H1 (cell line): ENCODE measurements around the gene F5. TPM values are rescaled to one million over a fixed set of nuclear protein-coding genes. Genes with fewer than 3 reads are reported as not detected.

Experiments used
- CTCF ChIA-PET: fragments of 300-600 bp; sonication (Branson Sonifier 250); formaldehyde crosslinking; loops from one replicate; lab custom pipeline; 2021; ENCODE audit not compliant: partially characterized antibody; lab: Charles Lee
- POLR2A ChIA-PET: fragments of 300-600 bp; sonication (Branson Sonifier 250); formaldehyde crosslinking; loops from one replicate; lab custom pipeline; 2021; ENCODE audit warnings: inconsistent platforms; ENCODE audit not compliant: partially characterized antibody; lab: Charles Lee
- DNase-seq, 2 experiments: peaks; one replicate each; pipeline versions ENCODE4 v3.0.0 to v3.0.0-alpha.2; 2010 to 2022; ENCODE audit warnings: low spot score in 2 of 2, low read depth in 1 of 2, mixed read lengths in 1 of 2
- FAIRE-seq: peaks from 2 replicates; lab custom pipeline; 2011; peaks lifted over from hg19 to GRCh38; lab: Jason Lieb, UNC
- H2AFZ ChIP-seq: 2 replicates; pipeline ENCODE4 v1.8.1; 2012; ENCODE audit warnings: low read length, inconsistent platforms
- H2AK5ac ChIP-seq: 2 replicates; pipeline ENCODE4 v1.6.1; 2013; ENCODE audit warnings: low read depth, low read length
- H2BK120ac ChIP-seq: replicated peaks from 2 replicates; pipeline ENCODE3; 2013; ENCODE audit warnings: low read depth, low read length, inconsistent platforms
- H2BK12ac ChIP-seq: 2 replicates; pipeline ENCODE4 v1.6.1; 2013; ENCODE audit warnings: low read depth, low read length
- H2BK15ac ChIP-seq: 2 replicates; pipeline ENCODE4 v1.6.1; 2013; ENCODE audit warnings: low read length
- H2BK20ac ChIP-seq: 2 replicates; pipeline ENCODE4 v1.6.1; 2013; ENCODE audit warnings: low read length
- H2BK5ac ChIP-seq: 2 replicates; pipeline ENCODE4 v1.6.1; 2013; ENCODE audit warnings: low read depth, low read length
- H3K14ac ChIP-seq: 2 replicates; pipeline ENCODE4 v1.6.1; 2013; ENCODE audit warnings: inconsistent platforms; ENCODE audit not compliant: insufficient read length
- H3K18ac ChIP-seq: 2 replicates; pipeline ENCODE4 v1.6.1; 2013; ENCODE audit warnings: low read length; ENCODE audit errors: extremely low read depth
- H3K23ac ChIP-seq: 2 replicates; pipeline ENCODE4 v1.6.1; 2013; ENCODE audit warnings: inconsistent platforms; ENCODE audit not compliant: insufficient read length
- H3K23me2 ChIP-seq: 2 replicates; pipeline ENCODE4 v1.6.1; 2013; ENCODE audit warnings: low read depth, low read length
- H3K27ac ChIP-seq: 2 replicates; pipeline ENCODE4 v1.6.1; 2011; ENCODE audit warnings: low read depth, low read length, inconsistent platforms
- H3K27me3 ChIP-seq, 4 experiments: replicated peaks in 1 of 4; 1 replicate in 1 of 4; 2 replicates in 3 of 4; pipeline versions ENCODE4 v1.6.1 to v1.8.1; 2011 to 2013; ENCODE audit warnings: low read length in 3 of 4, mild to moderate bottlenecking in 3 of 4, inconsistent platforms in 2 of 4, mixed read lengths in 2 of 4, moderate library complexity in 1 of 4; ENCODE audit not compliant: control insufficient read depth in 3 of 4, insufficient read depth in 3 of 4; ENCODE audit errors: extremely low read depth in 1 of 4
- H3K36me3 ChIP-seq, 4 experiments: 2 replicates each; pipeline versions ENCODE4 v1.6.1 to v1.8.1; 2011 to 2013; ENCODE audit warnings: mild to moderate bottlenecking in 4 of 4, low read length in 3 of 4, moderate library complexity in 2 of 4, control low read depth in 1 of 4, inconsistent platforms in 1 of 4; ENCODE audit not compliant: insufficient read depth in 4 of 4, control insufficient read depth in 2 of 4
- H3K4ac ChIP-seq: replicated peaks from 2 replicates; pipeline ENCODE3; 2013; ENCODE audit warnings: low read length, low read depth, mixed read lengths, inconsistent platforms; ENCODE audit not compliant: insufficient read length
- H3K4me1 ChIP-seq, 4 experiments: replicated peaks in 1 of 4; 1 replicate in 1 of 4; 2 replicates in 3 of 4; pipeline versions ENCODE4 v1.6.1 to v1.8.1; 2011 to 2013; ENCODE audit warnings: low read length in 3 of 4, inconsistent platforms in 2 of 4, mixed read lengths in 1 of 4; ENCODE audit not compliant: insufficient read depth in 4 of 4, control insufficient read depth in 3 of 4
- H3K4me2 ChIP-seq, 2 experiments: 2 replicates each; pipeline versions ENCODE4 v1.6.1 to v1.8.1; 2011 to 2013; ENCODE audit warnings: low read depth in 2 of 2, low read length in 2 of 2, control low read depth in 1 of 2, inconsistent platforms in 1 of 2, mild to moderate bottlenecking in 1 of 2; ENCODE audit not compliant: insufficient read depth in 1 of 2
- H3K4me3 ChIP-seq, 4 experiments: fragments of 200-600, 300-600 bp in 1 of 4; sonication (generic), shearing (Covaris generic), sonication (Bioruptor Twin) in 1 of 4; 2 replicates each; pipeline versions ENCODE4 v1.5.1 to v1.8.1; 2011 to 2016; ENCODE audit warnings: low read length in 4 of 4, low read depth in 3 of 4, control low read depth in 2 of 4, inconsistent platforms in 2 of 4, mild to moderate bottlenecking in 2 of 4, mixed read lengths in 1 of 4, moderate library complexity in 1 of 4; ENCODE audit not compliant: insufficient read depth in 2 of 4; ENCODE audit errors: extremely low read depth in 1 of 4
- H3K56ac ChIP-seq: replicated peaks from 2 replicates; pipeline ENCODE3; 2013; ENCODE audit warnings: low read depth, mild to moderate bottlenecking, mixed read lengths, low read length, inconsistent platforms; ENCODE audit not compliant: insufficient read length
- H3K79me1 ChIP-seq: 2 replicates; pipeline ENCODE4 v1.6.1; 2013; ENCODE audit warnings: low read depth, low read length, control low read depth
- H3K79me2 ChIP-seq, 2 experiments: 2 replicates each; pipeline versions ENCODE4 v1.6.1 to v1.8.1; 2012 to 2013; ENCODE audit warnings: low read length in 2 of 2, mild to moderate bottlenecking in 2 of 2, inconsistent platforms in 1 of 2; ENCODE audit not compliant: insufficient read depth in 2 of 2, control insufficient read depth in 1 of 2
- H3K9ac ChIP-seq, 4 experiments: replicated peaks in 1 of 4; 1 replicate in 1 of 4; 2 replicates in 3 of 4; pipeline versions ENCODE4 v1.6.1 to v1.8.1; 2011 to 2013; ENCODE audit warnings: low read depth in 3 of 4, low read length in 3 of 4, control low read depth in 2 of 4, mild to moderate bottlenecking in 2 of 4, moderate library complexity in 2 of 4, inconsistent platforms in 1 of 4; ENCODE audit errors: extremely low read depth in 1 of 4
- H3K9me3 ChIP-seq, 2 experiments: 2 replicates each; pipeline versions ENCODE4 v1.6.1 to v1.8.1; 2012 to 2013; ENCODE audit warnings: mild to moderate bottlenecking in 2 of 2, moderate library complexity in 2 of 2, control low read depth in 1 of 2, inconsistent platforms in 1 of 2, low read depth in 1 of 2, low read length in 1 of 2, mixed read lengths in 1 of 2; ENCODE audit not compliant: insufficient read depth in 2 of 2
- H4K20me1 ChIP-seq, 2 experiments: replicated peaks in 1 of 2; 2 replicates each; pipeline versions ENCODE3 to v1.8.1; 2011 to 2013; ENCODE audit warnings: inconsistent platforms in 2 of 2, low read length in 2 of 2, mild to moderate bottlenecking in 1 of 2; ENCODE audit not compliant: insufficient read depth in 2 of 2, control insufficient read depth in 1 of 2
- H4K5ac ChIP-seq: 2 replicates; pipeline ENCODE4 v1.6.1; 2013; ENCODE audit warnings: low read length, low read depth, mixed read lengths, inconsistent platforms; ENCODE audit not compliant: insufficient read length
- H4K8ac ChIP-seq: 2 replicates; pipeline ENCODE4 v1.8.0; 2013; ENCODE audit warnings: mild to moderate bottlenecking, moderate library complexity, low read length, inconsistent platforms; ENCODE audit not compliant: insufficient read depth; ENCODE audit errors: extremely low read depth
- H4K91ac ChIP-seq: replicated peaks from 2 replicates; pipeline ENCODE3; 2013; ENCODE audit warnings: low read length, mixed read lengths, inconsistent platforms; ENCODE audit not compliant: insufficient read length
- CBX5 ChIP-seq: fragments of 300-800, 300-1000 bp; sonication (generic); IDR thresholded peaks from 2 replicates; pipeline ENCODE4 v1.7.1; 2016; ENCODE audit warnings: antibody characterized with exemption, low read length, low read depth
- GABPA ChIP-seq: IDR thresholded peaks from 2 replicates; pipeline ENCODE4 v1.6.1; 2011; ENCODE audit warnings: mild to moderate bottlenecking, low read length, moderate library complexity, borderline replicate concordance; ENCODE audit not compliant: insufficient read depth
- JUN ChIP-seq: IDR thresholded peaks from 2 replicates; pipeline ENCODE4 v1.6.1; 2011; ENCODE audit warnings: low read depth, mild to moderate bottlenecking, improper control_type of control experiment, low read length
- KDM5A ChIP-seq: fragments of 200-600 bp; IDR thresholded peaks from 2 replicates; pipeline ENCODE4 v1.7.1; 2012; ENCODE audit warnings: mild to moderate bottlenecking, low read length, inconsistent platforms, mixed read lengths
- MAX ChIP-seq: IDR thresholded peaks from 2 replicates; pipeline ENCODE4 v1.6.1; 2012; ENCODE audit warnings: inconsistent platforms
- NANOG ChIP-seq: IDR thresholded peaks from 2 replicates; pipeline ENCODE4 v1.6.1; 2011; ENCODE audit warnings: low read length, low read depth, mild to moderate bottlenecking, inconsistent platforms; ENCODE audit not compliant: insufficient read depth, poor library complexity, severe bottlenecking
- POU5F1 ChIP-seq: IDR thresholded peaks from 2 replicates; pipeline ENCODE4 v1.6.1; 2011; ENCODE audit warnings: low read depth, mild to moderate bottlenecking, low read length, moderate library complexity
- WGBS, 2 experiments: shearing (Covaris generic) in 1 of 2; methylation state at CpG; one replicate each; pipeline versions ENCODE4 v1.1.6 to v1.1.7; 2013 to 2015; ENCODE audit warnings: low lambda C conversion rate in 2 of 2, mixed read lengths in 2 of 2, inconsistent platforms in 1 of 2, low coverage in 1 of 2, missing lambda C conversion rate in 1 of 2; ENCODE audit not compliant: insufficient replicate concordance in 2 of 2, insufficient coverage in 1 of 2, insufficient read length in 1 of 2; ENCODE audit errors: extremely low coverage in 1 of 2, missing lambda C conversion rate in 1 of 2; 5-methylcytosine and 5-hydroxymethylcytosine counted together
- polyA plus RNA-seq, 7 experiments: library from polyadenylated mRNA; depleted of rRNA in 3 of 7; stranded (reverse) in 5 of 7; unstranded in 2 of 7; fragments of >200 nt in 5 of 7; fragments of 200-250 nt in 2 of 7; gene quantifications; 1 replicate in 5 of 7; 2 replicates in 1 of 7; 4 replicates in 1 of 7; pipeline versions ENCODE4 v1.2.1 to v1.2.3, GENCODE V29; 2011 to 2013; ENCODE audit warnings: missing spikeins in 2 of 7, mixed read lengths in 2 of 7
- total RNA-seq: library from RNA; stranded (reverse); fragmentation: NEBNext Ultra II Directional; extraction: Animal tissue kit (Norgen Biotek cat#: 25700); gene quantifications from 2 replicates; pipeline ENCODE4 v1.2.1, GENCODE V29; 2021

F5 gene
- total and polyA plus RNA-seq, 2 of the 8 experiments (the other 6 are each of a cell fraction or from before 2014, with no cell fraction given) = 0.04 to 0.06 TPM

DNA sequence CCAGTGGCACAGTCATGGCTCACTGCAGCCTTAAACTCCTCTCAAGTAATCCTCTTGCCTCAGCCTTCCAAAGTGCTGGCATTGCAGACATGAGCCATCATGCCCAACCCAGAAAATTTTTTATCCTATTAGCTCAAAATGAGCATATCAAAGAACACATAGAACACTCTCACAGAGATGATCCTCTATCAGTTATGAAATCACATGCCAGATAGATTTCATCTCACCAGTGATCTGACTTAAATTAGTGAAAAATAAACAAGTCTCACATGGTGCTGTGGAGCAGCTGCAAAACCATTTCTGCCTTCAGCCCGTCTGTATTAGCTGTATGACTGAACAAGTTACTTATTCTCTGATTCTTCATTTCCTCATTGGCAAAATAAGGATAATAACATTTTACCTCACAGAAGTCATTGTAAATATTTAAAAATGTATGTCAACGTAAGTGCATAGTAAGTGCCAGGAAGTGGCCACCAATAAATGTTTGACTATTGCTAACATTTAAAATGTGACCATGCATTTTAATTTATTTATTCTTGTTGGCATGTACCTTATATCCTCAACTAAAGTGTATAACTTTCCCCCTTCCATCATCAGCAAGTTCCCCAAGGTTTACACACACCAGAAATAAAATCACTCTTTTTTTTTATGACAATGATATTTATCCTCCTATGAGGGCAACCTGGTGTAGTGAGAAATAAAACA, 71.6 kb downstream of the F5 start:
- H2BK120ac ChIP-seq = no peak overlapping the region
- H3K27me3 ChIP-seq = no peaks in the 10 kb centered on the region
- no peaks in the 10 kb centered on the region for H3K23me2 ChIP-seq
- H3K23ac ChIP-seq = no peak overlapping the region
- no peaks in the 10 kb centered on the region for H3K36me3 ChIP-seq
- no peak overlapping the region for H2BK12ac ChIP-seq
- no peak overlapping the region for H4K91ac ChIP-seq
- H3K27ac ChIP-seq = no peak overlapping the region
- no peak overlapping the region for H3K9ac ChIP-seq
- H2AK5ac ChIP-seq = no peak overlapping the region
- H4K20me1 ChIP-seq = no peaks in the 10 kb centered on the region
- H3K56ac ChIP-seq = no peak overlapping the region
- no peak overlapping the region for H3K4ac ChIP-seq
- DNase-seq (no peak), FAIRE-seq (no peak)
- ChIA-PET CTCF (no interaction called here), POLR2A (no interaction called here)
- H3K9me3 ChIP-seq = no peaks in the 10 kb centered on the region
- no peak overlapping the region for H3K4me3 ChIP-seq
- 91% methylated on average over 2 of the region's 2 CpGs; no CpG with 5 or more reads in 1 of the 2 experiments for WGBS, 2 experiments
- H4K8ac ChIP-seq = no peak overlapping the region
- H3K79me1 ChIP-seq = no peaks in the 10 kb centered on the region
- no peak overlapping the region for H3K18ac ChIP-seq
- 0 out of 2 replicates have a peak overlapping the region, but pooled peaks have one; percentile 19 for H2AFZ ChIP-seq
- H4K5ac ChIP-seq = no peak overlapping the region
- H2BK15ac ChIP-seq = no peak overlapping the region
- H3K4me1 ChIP-seq = no peaks in the 10 kb centered on the region
- no peak overlapping the region for H2BK20ac ChIP-seq
- no peaks in the 10 kb centered on the region for H3K79me2 ChIP-seq
- H3K14ac ChIP-seq = no peak overlapping the region
- no peak overlapping the region for H2BK5ac ChIP-seq
- H3K4me2 ChIP-seq = no peak overlapping the region
- no peak for TF ChIP-seq NANOG
- no peak for TF ChIP-seq JUN
- no peak for TF ChIP-seq CBX5
- TF ChIP-seq KDM5A = no peak
- TF ChIP-seq MAX = no peak
- TF ChIP-seq GABPA = no peak
- TF ChIP-seq POU5F1 = no peak
